ENCODE data around the gene ADAM10.

Gene ADAM10

DNA sequence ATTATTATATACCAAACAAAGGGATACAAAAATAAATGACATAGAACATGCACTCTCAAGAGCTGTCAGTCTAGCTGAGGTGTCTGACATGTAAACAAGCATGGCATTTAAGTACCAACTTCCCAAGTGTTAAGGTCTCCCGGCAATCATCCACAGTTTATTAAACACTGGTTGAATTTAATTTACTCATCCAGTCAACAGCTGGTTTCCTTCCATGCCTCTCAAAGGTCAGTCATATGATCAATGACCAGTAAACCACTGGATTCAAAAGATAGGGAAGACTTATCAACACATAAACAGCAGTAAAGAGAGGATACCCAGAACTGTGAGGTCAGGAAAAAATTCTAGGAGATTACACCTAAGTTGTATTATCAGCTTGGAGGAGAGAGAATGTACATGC, 80.4 kb downstream of the ADAM10 start:
- Histone ChIP-seq H3K4me1 (ENCODE audit: control insufficient read depth, insufficient read depth, low read length) (no peaks in the 10 kb centered on the region), H3K27ac (ENCODE audit: extremely low read depth, low read depth, low read length) (no peak overlapping the region), H3K9me3 (ENCODE audit: control insufficient read depth, insufficient read depth, low read depth, low read length) (no peaks in the 10 kb centered on the region), H3K36me3 (ENCODE audit: control insufficient read depth in 2 of 2, insufficient read depth in 1 of 2, low read length in 2 of 2) (peaks cover 0 to under 1% of the 10 kb centered on the region in 2 experiments; a peak in 1 of 3 replicates), H3K4me3 (ENCODE audit: low read depth, low read length) (no peak overlapping the region)
- CTCF ChIA-PET = interaction anchor here (0.6 kb wide), 1 partner anchor 52 kb away, joined by 3 read pairs; no protein-coding TSS in a partner anchor
- TF ChIP-seq MEIS1 (CRISPR knock-in tag; IDR thresholded peaks at IDR 0.05; ENCODE audit: borderline replicate concordance) (no peak), ZNF501 (tag by site-specific recombination; IDR thresholded peaks at IDR 0.05) (no peak), ZNF394 (tag by site-specific recombination; IDR thresholded peaks at IDR 0.05; ENCODE audit: borderline replicate concordance) (no peak), ZFP3 (tag by site-specific recombination; IDR thresholded peaks at IDR 0.05; ENCODE audit: low read depth) (no peak), ZBTB7A (tag by site-specific recombination; IDR thresholded peaks at IDR 0.05; ENCODE audit: low read depth) (no peak), ZNF37A (tag by site-specific recombination; IDR thresholded peaks at IDR 0.05) (no peak), SALL2 (tag by site-specific recombination; IDR thresholded peaks at IDR 0.05; ENCODE audit: borderline replicate concordance) (no peak), ZNF785 (tag by site-specific recombination; IDR thresholded peaks at IDR 0.05) (no peak), YY2 (tag by site-specific recombination; IDR thresholded peaks at IDR 0.05) (no peak), ZNF274 (IDR thresholded peaks at IDR 0.05; ENCODE audit: low read length) (no peak), ZNF274 (tag by site-specific recombination; IDR thresholded peaks at IDR 0.05; ENCODE audit: borderline replicate concordance) (no peak), HOXA7 (CRISPR knock-in tag; IDR thresholded peaks at IDR 0.05; ENCODE audit: borderline replicate concordance) (no peak), ZNF521 (tag by site-specific recombination; IDR thresholded peaks at IDR 0.05) (no peak), ZFP41 (tag by site-specific recombination; IDR thresholded peaks at IDR 0.05; ENCODE audit: borderline replicate concordance) (no peak), ZSCAN23 (tag by site-specific recombination; IDR thresholded peaks at IDR 0.05) (no peak), ZNF510 (tag by site-specific recombination; IDR thresholded peaks at IDR 0.05; ENCODE audit: insufficient replicate concordance) (no peak), ZNF146 (tag by site-specific recombination; IDR thresholded peaks at IDR 0.05) (no peak)
- TF ChIP-seq, protein P1, sequence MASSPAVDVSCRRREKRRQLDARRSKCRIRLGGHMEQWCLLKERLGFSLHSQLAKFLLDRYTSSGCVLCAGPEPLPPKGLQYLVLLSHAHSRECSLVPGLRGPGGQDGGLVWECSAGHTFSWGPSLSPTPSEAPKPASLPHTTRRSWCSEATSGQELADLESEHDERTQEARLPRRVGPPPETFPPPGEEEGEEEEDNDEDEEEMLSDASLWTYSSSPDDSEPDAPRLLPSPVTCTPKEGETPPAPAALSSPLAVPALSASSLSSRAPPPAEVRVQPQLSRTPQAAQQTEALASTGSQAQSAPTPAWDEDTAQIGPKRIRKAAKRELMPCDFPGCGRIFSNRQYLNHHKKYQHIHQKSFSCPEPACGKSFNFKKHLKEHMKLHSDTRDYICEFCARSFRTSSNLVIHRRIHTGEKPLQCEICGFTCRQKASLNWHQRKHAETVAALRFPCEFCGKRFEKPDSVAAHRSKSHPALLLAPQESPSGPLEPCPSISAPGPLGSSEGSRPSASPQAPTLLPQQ (tag by site-specific recombination; IDR thresholded peaks at IDR 0.05) = no peak
- TF ChIP-seq, protein P2, sequence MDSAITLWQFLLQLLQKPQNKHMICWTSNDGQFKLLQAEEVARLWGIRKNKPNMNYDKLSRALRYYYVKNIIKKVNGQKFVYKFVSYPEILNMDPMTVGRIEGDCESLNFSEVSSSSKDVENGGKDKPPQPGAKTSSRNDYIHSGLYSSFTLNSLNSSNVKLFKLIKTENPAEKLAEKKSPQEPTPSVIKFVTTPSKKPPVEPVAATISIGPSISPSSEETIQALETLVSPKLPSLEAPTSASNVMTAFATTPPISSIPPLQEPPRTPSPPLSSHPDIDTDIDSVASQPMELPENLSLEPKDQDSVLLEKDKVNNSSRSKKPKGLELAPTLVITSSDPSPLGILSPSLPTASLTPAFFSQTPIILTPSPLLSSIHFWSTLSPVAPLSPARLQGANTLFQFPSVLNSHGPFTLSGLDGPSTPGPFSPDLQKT (IDR thresholded peaks at IDR 0.05; ENCODE audit: borderline replicate concordance, low read depth, low read length) = no peak
- TF ChIP-seq, protein P3, sequence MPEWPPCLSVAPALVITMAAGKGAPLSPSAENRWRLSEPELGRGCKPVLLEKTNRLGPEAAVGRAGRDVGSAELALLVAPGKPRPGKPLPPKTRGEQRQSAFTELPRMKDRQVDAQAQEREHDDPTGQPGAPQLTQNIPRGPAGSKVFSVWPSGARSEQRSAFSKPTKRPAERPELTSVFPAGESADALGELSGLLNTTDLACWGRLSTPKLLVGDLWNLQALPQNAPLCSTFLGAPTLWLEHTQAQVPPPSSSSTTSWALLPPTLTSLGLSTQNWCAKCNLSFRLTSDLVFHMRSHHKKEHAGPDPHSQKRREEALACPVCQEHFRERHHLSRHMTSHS (tag by site-specific recombination; IDR thresholded peaks at IDR 0.05) = no peak
- TF ChIP-seq, protein P4, sequence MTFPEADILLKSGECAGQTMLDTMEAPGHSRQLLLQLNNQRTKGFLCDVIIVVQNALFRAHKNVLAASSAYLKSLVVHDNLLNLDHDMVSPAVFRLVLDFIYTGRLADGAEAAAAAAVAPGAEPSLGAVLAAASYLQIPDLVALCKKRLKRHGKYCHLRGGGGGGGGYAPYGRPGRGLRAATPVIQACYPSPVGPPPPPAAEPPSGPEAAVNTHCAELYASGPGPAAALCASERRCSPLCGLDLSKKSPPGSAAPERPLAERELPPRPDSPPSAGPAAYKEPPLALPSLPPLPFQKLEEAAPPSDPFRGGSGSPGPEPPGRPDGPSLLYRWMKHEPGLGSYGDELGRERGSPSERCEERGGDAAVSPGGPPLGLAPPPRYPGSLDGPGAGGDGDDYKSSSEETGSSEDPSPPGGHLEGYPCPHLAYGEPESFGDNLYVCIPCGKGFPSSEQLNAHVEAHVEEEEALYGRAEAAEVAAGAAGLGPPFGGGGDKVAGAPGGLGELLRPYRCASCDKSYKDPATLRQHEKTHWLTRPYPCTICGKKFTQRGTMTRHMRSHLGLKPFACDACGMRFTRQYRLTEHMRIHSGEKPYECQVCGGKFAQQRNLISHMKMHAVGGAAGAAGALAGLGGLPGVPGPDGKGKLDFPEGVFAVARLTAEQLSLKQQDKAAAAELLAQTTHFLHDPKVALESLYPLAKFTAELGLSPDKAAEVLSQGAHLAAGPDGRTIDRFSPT (tag by site-specific recombination; IDR thresholded peaks at IDR 0.05) = no peak
- POLR2A ChIA-PET = interaction anchor here (0.6 kb wide), 1 partner anchor 83 kb away, joined by 4 read pairs; no protein-coding TSS in a partner anchor

DNA sequence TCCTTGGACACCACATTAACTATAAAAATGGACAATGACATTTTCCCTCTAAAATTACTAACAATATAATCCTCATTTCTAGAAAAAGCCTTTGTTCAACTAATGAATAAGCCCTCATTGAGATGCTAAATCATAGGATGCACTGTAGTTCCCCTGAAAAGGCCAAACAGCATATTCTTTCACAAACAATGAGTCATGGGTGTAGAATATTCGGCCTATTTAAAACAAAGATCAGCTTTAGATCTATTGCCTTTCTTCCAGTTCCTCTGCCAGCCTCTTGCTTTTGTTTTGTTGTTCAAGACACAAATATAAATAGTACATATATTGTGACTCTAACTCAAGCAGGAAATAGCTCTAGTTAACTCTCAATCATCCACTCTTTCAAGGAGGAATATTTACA, 82.5 kb downstream of the ADAM10 start:
- H3K4me1 ChIP-seq (ENCODE audit: control insufficient read depth, insufficient read depth, low read length) = no peaks in the 10 kb centered on the region
- POLR2A ChIA-PET = no interaction called here
- H3K27ac ChIP-seq (ENCODE audit: extremely low read depth, low read depth, low read length) = no peak overlapping the region
- no peak overlapping the region for H3K4me3 ChIP-seq (ENCODE audit: low read depth, low read length)
- no peaks in the 10 kb centered on the region for H3K9me3 ChIP-seq (ENCODE audit: control insufficient read depth, insufficient read depth, low read depth, low read length)
- CTCF ChIA-PET = no interaction called here
- peaks cover 0 to 9% of the 10 kb centered on the region in 2 experiments; a peak in 1 of 3 replicates for H3K36me3 ChIP-seq (ENCODE audit: control insufficient read depth in 2 of 2, insufficient read depth in 1 of 2, low read length in 2 of 2)
- TF ChIP-seq ZBTB1 (tag by site-specific recombination; IDR thresholded peaks at IDR 0.05) (no peak), REPIN1 (tag by site-specific recombination; IDR thresholded peaks at IDR 0.05; ENCODE audit: low read depth) (no peak), ZNF394 (tag by site-specific recombination; IDR thresholded peaks at IDR 0.05; ENCODE audit: borderline replicate concordance) (no peak), TRIM28 (IDR thresholded peaks at IDR 0.05; ENCODE audit: borderline replicate concordance, low read length) (no peak)
- TF ChIP-seq, protein P5, sequence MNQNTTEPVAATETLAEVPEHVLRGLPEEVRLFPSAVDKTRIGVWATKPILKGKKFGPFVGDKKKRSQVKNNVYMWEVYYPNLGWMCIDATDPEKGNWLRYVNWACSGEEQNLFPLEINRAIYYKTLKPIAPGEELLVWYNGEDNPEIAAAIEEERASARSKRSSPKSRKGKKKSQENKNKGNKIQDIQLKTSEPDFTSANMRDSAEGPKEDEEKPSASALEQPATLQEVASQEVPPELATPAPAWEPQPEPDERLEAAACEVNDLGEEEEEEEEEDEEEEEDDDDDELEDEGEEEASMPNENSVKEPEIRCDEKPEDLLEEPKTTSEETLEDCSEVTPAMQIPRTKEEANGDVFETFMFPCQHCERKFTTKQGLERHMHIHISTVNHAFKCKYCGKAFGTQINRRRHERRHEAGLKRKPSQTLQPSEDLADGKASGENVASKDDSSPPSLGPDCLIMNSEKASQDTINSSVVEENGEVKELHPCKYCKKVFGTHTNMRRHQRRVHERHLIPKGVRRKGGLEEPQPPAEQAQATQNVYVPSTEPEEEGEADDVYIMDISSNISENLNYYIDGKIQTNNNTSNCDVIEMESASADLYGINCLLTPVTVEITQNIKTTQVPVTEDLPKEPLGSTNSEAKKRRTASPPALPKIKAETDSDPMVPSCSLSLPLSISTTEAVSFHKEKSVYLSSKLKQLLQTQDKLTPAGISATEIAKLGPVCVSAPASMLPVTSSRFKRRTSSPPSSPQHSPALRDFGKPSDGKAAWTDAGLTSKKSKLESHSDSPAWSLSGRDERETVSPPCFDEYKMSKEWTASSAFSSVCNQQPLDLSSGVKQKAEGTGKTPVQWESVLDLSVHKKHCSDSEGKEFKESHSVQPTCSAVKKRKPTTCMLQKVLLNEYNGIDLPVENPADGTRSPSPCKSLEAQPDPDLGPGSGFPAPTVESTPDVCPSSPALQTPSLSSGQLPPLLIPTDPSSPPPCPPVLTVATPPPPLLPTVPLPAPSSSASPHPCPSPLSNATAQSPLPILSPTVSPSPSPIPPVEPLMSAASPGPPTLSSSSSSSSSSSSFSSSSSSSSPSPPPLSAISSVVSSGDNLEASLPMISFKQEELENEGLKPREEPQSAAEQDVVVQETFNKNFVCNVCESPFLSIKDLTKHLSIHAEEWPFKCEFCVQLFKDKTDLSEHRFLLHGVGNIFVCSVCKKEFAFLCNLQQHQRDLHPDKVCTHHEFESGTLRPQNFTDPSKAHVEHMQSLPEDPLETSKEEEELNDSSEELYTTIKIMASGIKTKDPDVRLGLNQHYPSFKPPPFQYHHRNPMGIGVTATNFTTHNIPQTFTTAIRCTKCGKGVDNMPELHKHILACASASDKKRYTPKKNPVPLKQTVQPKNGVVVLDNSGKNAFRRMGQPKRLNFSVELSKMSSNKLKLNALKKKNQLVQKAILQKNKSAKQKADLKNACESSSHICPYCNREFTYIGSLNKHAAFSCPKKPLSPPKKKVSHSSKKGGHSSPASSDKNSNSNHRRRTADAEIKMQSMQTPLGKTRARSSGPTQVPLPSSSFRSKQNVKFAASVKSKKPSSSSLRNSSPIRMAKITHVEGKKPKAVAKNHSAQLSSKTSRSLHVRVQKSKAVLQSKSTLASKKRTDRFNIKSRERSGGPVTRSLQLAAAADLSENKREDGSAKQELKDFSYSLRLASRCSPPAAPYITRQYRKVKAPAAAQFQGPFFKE (tag by site-specific recombination; IDR thresholded peaks at IDR 0.05; ENCODE audit: borderline replicate concordance) = no peak

All from HEK293 (cell line).